GM19324 (cell line): Measurements from ENCODE around the gene ANKRD63.

Experiments
- ATAC-seq: cut with Tn5 transposase; IDR thresholded peaks from one replicate; pipeline ENCODE4 v1.9.1; 2021; ENCODE audit warnings: mild to moderate bottlenecking, moderate library complexity; ENCODE audit not compliant: unreplicated experiment, low FRiP score

ANKRD63 gene

DNA sequence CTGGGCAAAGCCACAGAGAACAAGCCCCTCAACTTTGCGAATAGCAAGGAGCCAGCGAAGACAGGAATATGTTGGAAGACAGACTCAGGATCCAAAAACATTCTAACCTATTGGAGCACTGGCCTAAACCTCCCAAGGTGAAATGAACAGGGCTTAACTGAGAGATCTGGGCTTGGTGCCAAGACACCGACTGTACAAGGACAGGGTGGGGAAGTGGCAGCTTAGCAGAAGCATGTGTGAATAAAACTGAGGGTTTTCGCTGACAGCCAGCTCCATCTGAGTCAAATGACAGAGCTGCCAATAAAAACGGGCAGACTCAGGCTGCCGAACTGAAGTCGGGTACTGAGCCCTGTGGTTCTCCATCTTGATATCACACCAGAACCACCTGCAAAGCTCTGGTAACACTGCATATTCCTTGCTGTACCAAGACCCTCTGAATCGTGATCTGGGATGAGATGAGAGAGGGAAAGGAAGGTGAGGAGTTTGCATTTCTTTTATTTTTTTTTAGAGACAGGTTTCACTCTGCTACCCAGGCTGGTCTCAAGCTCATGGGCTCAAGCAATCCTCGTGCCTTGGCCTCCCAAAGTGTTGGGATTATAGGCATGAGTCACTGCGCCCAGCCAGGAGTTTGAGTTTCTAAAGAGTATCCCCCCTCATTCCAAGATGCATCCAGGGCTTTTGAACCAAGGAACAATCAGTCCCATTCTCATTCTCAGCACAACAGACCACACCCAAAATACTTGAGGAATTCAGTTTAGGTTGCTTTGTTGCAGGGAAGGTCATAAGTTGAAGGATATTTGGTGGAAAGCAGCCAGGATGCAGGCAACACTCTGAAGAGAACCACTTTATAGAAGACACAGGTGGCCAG lies 30.9 kb upstream of the ANKRD63 start:
- no peak for ATAC-seq

DNA sequence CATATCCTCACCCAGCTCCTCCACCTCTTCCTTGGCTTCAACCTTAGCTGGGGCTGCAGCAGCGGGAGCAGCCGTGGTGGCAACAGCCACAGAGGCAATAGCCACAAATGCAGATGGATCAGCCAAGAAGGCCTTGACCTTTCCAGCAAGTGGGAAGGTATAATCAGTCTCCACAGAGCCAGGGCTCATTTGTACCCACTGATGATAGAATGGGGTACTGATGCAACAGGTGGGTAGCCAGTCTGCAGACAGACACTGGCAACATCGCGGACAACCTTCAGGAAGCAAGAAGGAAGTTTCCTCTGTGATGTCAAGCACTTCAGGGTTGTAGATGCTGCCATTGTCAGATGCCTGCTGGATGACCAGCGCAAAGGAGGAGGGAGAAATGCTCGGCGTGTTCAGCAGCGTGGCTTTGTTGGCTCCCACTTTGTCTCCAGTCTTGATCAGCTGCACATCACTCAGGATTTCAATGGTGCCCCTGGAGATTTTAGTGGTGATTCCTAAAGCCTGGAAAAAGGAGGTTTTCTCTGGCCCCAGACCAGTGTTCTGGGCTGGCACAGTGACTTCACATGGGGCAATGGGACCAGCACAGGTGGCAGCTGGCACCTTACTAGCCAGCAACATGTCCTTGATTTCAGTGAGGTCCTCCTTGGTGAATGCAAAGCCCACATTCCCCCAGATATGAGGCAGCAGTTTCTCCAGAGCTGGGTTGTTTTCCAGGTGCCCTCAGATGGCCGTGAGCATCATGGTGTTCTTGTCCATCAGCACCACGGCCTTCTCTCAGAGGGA lies 29.7 kb upstream of the ANKRD63 start:
- ATAC-seq: no peak

GRCh38 chr15:40310993-40311392 lies 28.1 kb upstream of the ANKRD63 start:
- no peak for ATAC-seq

DNA sequence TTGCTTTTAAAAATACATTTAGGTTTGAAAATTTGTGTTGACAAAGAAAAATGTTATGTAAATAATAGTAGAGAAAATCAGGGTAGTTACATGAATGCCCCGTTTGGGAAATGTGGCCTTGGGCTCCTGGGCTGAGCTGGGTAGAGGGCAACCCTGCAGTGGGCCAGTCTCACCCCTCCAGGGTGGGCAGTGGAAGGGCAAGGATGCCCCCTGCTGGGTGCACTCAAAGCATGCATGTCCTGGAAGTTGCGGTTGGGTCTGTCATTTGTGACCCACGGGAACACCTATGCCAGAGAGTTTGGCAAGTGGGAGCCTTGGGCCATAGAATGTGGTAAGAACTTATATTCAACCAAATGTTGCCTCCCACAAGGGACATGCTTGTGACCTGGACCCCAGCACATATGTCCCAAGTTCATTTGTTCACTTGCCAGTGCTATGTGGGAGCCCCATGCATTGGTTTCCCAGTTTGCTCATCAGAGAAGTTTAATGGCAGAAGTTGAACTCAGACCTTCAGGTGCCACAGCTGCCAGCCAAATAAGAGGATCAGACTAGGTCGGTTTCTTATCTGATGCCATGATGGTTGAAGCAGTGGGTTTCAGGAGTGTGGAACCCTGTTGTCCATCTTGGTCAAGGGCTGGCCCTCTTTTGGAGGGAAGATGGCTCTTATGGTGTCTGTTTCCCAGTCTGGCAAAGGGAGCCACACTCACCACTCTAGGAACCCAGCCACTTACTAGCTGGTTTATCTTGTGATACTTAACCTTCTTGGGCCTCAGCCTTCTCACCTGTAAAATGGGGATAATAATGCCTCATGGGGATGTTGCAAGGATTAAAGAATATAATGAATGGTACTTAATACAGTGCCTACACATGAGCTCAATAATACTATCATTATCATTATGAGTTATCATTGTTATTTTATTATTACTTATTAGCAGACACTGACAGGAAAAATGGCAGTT lies 27.4 kb upstream of the ANKRD63 start:
- no peak for ATAC-seq

- no peak for ATAC-seq
These were observed 26.5 kb upstream of the ANKRD63 start for GRCh38 chr15:40309344-40309862.

DNA sequence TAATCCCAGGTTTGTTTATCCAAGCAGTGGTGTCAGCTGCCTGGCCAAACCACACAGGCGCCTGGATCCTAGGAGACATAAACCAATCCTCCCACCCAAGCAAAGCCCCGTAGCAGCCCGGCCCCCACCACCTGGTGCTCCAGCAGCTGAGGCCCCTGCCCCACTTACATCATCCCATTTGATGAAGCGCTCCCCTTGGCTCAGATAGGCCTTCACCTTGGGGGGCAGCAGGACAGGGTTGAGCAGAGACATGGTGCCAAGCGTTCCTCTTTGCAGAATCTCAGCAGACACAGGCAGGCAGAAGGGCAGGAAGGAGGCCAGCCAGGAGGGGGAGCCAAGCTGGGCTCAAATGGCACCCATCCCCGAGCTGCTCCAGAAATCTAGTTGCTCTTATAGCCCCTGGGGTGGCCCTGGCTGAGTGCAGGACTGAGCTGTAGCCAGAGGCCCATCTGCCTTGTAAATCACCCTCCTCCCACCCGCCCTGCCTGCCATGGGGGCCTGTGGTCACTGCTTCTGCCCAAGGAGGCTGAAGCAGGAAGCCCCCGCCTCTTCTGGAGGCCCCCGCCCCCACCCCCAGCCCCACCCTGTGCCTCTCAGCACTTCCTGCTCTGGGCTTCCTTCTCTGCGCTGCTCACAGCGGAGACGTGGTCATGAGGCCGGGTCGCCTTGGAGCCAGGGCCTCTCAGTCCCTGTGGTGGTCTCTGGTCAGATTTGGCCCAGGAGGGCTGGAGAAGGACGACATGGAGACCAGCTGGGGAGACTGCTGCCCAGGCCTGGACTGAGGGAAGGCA lies 24.8 kb upstream of the ANKRD63 start, which contains the start of gene PLCB2:
PLCB2 (minus strand) TSS at position 515 of the 791 bp plus-strand sequence; CDS start at position 252, 263 bp downstream.
- no peak for ATAC-seq

DNA sequence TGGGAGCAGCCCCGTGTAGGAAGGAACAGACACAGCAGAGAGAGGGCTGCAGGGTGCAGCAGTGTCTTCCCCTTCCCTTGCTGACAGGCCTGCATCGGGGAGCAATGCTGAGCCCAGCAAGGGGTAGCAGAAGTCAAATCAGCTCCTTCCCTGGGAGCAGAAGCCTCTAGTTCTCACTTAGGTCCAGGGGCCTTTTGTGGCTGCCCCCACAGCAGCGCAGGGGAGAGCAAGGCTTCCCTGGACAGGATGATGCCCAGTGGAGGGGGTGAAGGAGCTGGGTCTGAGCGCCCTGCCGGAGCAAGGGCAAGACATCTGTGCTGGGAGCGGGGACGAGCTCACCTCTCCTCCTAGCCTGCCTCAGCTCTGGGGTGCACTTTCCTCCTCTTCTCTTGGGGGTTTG lies 24.0 kb upstream of the ANKRD63 start:
- no peak for ATAC-seq

- ATAC-seq: no peak
These were observed 23.5 kb upstream of the ANKRD63 start for GRCh38 chr15:40306371-40306770.

GRCh38 chr15:40305281-40305680 lies 22.4 kb upstream of the ANKRD63 start:
- ATAC-seq: no peak

DNA sequence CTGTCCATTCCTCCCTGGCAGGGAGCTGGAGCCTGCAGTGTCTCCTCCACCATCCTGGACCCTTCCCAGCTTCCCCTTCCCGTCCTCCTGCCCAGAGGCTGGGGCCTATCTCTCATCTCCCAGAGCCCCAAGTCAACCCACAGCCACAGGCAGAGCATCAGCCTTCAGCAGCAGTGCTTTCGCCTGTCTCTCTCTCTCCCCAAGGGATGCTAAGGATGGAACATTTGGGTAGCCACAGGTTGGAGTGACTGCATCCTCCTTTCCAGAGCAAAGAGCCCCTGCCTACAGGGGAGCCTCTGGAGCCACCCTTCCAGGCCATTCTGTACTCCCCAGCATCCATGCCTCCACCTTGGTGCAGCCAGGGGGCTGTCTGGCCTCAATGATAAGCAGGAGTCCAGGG lies 20.7 kb upstream of the ANKRD63 start:
- no peak for ATAC-seq

DNA sequence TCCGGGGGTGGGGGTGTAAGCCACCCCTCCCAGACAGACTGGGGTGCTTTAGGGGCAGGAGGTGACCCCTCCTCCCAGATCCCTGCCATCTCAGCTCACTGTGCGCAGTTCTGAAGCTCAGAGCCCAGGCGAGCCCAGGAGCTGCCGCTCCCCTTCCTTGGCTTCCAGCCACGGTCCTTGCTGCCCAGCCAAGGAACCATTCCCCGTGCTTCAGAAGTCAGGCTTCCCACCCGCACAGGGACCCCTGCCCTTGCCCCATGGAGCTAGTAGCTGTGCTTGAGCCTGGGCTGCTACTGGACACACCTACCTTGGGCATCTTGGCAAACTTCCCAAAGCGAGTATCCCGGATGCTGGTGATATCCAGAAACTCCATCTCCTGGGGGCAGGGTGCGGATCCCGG lies 20.1 kb upstream of the ANKRD63 start:
- ATAC-seq: no peak

DNA sequence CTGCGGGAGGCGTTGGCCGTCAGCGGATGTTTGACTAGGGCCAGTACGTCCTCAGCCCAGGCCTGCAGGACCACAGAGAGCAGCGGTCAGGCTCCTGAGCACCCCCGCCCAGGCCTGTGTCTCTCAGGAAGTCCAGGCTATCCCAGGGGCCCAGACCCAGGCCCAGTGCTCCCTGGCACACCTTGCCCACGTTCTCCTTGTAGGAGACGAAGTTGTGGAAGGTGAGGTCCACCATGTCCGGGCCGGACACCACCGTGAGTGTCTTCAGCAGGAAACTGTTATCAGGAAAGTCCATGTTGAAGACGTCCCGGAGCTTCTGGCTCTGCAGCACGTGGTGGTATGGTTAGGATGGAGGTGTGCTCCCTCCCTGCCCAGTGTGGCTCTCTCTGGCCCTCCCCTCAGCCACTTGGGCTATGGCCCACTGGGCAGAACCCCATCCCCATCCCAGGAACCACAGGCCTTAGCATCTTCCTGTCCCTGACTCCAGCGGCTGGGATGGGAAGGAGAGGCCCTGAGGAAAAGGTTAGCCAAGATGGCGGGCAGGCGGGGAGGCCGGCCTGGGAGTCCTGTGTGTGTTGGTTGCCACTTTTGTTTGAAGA lies 19.5 kb upstream of the ANKRD63 start:
- no peak for ATAC-seq

DNA sequence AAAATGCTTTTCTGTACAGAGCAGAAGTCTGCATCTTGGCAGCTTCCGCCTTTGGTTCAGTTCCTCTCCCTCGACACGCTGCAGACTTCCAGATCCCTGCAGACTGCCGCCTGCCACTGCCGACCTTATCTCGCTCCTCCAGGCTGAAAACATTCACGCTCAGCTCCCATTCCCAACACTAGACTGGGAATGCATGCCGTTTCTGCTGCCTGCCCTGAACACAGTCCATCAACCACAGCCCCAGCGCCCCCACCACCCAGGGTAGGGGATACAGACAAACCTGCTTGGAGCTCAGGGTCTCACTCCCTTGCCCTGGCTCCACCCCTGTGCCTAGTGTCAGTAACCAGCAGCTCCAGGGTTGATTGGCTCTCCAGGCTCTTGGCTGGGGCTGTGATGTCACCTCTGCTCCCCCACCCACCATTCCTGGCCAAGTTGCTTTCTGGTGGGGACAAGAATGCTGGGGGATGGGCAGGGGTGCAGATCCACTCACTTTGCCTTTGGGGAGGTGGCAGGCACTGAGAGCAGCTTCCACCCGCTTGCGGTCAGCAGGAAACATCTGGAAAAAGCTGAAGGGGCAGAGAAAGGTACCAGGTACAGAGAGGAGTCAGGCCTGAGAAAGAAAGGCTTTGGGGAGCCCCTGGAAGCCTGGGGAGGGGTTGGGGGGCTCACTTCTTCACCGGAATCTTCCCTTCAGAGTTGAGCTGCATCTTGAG lies 18.8 kb upstream of the ANKRD63 start:
- ATAC-seq: no peak

DNA sequence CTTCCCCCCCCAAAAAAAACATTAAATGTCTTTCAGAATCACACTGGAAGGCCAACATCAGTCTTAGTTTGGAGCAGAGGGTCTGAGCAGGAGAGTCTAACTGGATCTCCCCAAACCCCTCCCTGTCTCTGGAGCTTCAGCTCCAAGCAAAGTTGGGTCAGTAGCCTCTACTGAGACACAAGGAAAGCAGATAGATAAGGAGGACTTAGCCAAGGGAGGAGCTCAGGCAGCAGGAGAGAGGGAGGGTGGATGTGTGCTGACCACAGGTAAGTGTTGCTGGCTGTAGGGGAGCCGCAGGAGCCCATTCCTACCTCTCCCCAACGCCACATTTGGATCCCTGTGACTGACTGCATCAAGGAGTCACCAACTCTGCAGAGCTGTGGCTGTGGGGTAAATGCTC lies 17.9 kb upstream of the ANKRD63 start:
- no peak for ATAC-seq

GRCh38 chr15:40300367-40300766 lies 17.5 kb upstream of the ANKRD63 start:
- no peak for ATAC-seq

DNA sequence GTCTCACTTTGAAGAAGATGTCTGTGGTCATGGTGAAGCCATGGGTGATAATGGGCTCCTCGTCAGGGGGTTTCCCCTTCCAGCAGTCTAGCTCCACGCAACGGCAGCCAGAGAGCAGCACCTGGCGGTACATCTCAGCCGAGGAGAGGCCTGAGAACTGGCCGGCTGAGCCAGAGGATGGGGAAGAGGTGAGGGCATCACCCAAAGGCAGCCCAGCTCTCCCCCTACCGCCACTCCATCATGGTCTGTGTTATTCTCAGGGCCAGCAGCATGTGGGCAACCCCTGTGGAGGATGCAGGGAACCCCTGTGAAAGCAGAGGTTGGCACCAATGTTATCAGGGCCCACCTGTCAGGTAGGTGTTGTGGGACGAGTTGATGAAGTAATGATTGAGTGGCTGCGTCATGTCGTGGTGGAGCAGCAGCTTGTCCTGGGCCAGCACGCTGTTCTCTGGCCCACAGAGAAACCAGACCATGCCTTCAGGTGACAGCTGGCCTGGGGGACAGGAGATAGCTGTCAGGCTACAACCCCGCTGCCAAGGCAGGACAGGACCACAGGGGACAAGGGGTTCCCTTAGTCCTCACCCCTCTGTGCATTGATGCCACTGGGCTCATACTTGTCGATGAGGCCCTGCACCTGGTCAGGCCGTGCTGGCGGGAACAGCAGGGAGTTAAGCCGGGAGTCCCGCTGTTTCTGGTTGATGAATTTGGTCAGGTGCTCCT lies 15.5 kb upstream of the ANKRD63 start:
- no peak for ATAC-seq

DNA sequence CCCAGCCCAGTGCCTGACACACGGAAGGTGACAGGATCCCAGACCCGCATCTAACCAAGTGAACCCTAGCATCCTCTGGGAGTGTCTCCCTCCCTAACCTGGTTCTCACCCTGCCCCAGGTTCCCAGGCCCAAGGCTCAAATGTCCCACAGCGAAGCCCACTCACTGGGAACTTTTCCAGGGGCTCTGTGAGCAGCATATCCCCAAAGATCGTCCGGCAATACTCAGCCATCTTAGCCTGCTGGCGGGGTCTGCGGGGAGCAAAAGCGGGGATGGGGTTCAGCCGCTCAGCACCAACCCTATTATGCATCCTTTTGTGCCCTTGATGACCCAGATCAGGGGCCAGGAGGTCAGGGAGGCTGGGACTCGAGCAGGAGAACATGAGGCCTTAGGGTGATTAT lies 14.5 kb upstream of the ANKRD63 start:
- ATAC-seq: no peak
